Islet precursor cell (in vitro differentiated cells): ENCODE results near the gene HSD3B1.

Experiments
- DNase-seq: peaks from one replicate; pipeline ENCODE4 v3.0.0-alpha.2; 2018

The HSD3B1 gene

DNA sequence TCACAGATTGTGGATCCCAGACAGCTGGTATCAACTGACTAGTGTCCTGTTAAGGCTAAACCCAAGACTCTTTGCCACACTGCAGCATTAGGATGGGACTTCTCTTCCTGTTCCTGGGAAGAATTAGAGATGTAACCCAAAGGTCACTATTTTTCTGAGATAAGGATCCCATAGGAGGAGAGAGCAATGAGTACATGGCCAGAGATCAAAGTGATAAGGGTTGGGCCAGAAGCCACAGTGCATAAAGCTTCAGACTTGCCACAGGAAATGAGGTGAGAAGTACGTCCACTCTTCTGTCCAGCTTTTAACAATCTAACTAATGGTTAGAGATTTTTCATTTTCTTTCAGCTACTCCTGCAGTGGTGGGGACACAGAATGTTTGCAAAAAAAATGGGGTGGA lies at the start of gene HSD3B1:
Gene HSD3B1, plus strand, starts transcription at position 270 of the 400 bp plus-strand sequence. CDS start 267 bp downstream, outside the sequence.
- DNase-seq = no peak

DNA sequence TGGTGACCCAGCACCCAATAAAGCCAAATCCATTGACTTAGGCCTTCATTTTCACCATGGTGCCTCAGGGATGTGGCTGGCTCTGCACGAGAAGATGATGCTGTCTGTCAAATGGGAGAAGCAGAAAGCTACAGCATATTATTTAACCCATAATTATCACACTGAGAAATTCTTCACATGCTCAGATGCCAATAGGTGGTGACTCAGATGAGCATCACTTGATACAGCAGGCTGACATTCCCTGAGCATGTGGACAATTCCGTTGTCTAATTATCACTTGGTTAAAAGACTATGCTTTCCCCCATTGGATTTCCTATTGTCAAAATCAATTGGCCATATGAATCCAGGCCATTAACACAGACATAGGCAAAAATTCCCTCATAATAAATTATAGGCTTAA lies 44.0 kb upstream of the HSD3B1 start:
- no peak for DNase-seq

DNA sequence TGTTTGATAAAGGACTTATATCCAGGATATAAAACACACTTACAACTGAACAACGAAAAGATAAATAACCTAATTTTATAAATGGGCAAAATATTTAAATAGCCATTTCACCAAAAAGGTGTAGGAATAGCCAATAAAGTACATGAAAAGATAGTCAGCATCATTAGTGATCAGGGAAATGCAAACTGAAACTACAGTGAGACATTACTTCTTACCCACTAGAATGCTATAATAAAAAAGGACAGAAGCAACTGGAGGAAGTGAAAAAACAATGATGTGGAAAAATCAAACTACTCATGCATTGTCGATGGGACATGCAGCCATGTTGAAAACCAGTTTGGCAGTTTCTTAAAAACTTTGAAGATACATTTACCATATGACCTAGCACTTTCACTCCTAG lies 43.4 kb upstream of the HSD3B1 start:
- DNase-seq = no peak

DNA sequence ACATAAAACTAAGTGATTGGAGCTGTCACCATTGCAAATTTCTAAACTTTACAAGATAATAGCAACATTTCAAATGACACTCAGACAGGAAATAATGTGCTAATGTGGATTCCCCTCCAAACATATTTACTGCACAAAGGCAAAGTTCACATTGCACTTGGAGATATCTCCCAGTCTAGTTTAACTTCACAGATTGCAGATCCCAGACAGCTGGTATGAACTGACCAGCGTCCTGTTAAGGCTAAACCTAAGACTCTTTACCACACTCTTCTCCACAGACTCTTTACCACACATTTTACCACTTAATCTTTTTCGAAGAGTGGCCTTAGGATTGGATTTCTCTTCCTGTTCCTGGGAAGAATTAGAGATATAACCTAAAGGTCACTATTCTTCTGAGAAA lies 40.6 kb upstream of the HSD3B1 start:
- no peak for DNase-seq

DNA sequence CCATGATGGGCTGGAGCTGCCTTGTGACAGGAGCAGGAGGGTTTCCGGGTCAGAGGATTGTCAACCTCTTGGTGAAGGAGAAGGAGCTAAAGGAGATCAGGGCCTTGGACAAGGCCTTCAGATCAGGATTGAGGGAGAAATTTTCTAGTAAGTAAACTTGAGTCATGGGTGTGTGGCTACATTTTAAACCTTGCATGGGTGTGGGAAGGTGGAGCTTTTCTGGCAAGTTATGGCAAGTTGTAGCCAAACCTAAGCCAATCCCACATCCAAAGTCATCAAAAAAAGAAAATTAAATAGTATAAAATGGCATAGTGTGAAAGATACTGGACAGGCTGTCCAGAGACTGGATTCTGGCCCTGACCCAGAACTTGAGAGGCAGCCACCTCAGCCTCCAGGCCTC lies 39.8 kb upstream of the HSD3B1 start:
- DNase-seq = no peak

DNA sequence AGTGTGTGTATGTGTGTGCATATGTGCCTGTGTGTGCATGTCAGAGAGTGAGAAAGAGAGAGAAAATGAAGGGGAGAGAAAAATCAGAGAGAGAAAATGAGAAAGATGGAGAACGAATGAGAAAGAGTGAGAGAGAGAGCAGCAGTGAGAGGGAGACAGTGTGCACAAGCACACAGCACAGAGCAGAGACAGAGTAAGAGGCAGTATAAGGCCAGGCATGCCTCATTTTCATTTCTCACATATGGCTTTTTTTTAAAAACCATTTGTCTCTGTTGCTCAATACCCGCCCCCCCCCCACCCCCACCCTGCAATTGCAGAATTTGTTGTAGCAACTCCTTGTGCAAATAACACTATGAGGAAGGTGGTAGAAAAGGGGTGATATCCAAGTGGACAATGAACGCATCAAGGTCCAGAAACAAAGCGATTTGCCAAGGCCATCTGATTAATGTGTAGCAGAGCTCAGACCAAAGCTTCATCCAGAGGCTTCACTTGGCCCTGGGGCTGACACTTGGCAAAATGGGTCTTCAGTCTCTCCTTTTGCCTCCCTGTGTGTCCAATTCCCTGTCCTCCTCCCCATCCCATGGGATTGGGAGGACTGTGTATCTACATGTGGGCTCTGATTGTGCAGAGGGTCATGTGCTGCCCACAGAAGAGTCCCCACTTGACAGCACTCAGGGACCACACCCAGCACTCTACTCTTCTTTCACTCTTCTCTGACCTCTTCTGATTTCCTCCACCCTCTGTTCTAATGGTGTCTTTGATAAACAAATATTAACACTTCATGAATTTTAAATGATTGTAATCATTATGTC lies 38.9 kb upstream of the HSD3B1 start:
- no peak for DNase-seq

DNA sequence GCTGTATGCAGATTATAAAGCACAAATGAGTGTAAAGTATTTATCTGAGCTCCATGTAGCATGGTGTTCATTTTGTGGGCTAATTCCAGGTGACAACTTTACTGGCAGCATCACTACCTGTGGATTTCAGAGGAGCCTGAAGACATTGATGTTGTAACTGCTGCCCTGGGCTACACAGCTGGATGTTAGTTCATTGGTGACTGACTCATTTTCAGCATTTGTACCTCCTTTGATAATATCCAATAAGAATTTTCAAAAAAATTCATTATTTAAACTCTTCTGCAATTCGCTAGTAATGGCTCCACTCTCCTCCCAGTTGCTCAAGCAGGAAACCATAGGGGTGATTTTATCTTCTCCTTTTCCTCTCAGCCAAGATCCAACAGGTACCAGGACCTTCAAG lies 37.3 kb upstream of the HSD3B1 start:
- DNase-seq = no peak

DNA sequence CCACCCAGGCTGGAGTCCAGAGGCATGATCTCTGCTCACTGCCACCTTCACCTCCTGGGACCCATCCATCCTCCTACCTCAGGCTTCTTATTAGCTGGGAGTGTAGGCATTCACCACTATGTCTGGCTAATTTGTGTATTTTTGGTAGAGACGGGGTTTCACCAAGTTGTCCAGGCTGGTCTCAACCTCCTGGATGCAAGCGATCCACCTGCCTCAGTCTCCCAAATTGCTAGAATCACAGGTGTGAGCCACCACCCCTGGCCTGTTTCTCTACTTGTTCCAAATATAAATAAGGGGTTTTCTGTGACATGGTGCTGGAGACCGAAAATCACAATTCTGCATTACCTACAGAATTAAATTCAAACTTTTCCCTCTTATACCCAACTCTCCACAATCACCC lies 36.6 kb upstream of the HSD3B1 start:
- no peak for DNase-seq

DNA sequence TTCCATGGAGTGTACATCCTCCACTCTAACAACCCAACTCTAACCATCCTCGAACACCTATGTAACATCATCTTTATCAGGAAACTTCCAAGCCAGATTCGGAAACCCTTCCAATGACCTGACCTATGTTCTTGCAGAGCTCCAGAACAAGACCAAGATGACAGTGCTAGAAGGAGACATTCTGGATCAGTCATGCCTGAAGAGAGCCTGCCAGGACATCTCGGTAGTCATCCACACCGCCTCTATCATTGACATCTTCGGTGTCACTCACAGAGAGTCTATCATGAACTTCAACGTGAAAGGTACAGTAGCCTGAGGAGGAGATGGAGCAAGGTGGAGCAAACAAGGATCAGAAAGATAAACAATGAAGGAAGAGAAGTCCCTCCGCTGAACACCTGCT lies 36.1 kb upstream of the HSD3B1 start:
- no peak for DNase-seq

DNA sequence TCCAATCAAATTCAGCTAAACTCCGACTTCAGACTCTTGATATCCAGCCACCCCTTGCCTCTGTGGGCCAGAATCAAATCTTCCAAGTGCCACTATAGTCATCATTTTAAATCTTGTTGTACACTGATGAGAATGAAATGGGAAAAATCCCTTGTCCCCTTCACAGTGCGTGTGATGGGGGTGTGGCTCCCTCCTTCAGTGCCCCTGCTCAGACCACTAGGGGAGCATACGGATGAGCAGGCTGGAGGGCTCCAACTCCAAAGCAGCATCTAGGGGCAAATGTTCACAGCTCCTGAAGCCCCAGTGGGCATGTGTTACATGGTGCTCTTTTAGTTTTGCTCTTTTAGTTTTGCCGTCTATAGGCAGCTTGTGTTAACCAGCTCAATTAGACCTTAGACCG lies 35.4 kb upstream of the HSD3B1 start:
- no peak for DNase-seq

DNA sequence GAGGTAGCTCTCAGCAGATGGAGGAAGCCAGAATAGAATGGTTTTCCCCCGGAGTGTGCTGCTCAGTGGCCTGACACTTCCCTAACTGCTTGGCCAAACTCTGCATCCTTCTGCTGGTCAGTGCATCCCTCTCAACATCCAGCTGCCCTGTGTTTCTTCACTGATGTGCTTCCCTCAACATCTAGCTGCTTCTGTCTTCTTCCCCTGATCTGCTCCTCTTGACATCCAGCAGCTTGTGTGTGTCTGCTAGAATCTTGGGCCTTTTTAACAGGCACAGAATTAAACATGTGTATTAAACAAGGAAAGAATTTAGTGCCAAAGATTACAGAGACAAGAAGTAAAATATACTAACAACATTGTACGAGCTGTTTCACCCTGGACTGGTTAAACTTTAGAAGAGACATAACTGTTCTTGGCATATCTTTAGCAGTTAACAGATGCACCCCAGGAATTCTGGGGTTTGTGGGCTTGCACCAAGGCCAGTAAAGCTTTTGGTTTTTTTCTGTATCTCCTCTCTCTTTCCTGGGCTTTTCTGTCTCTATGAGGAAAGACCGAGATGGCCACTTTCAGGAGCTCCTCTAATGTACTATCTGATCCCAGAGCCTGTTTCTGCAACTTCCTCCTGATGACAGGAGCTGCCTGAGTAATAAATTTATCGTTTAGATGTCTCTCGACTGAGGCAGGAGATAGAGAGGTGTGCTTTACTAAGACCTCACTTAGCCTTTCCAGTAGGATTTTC lies 34.8 kb upstream of the HSD3B1 start:
- no peak for DNase-seq

DNA sequence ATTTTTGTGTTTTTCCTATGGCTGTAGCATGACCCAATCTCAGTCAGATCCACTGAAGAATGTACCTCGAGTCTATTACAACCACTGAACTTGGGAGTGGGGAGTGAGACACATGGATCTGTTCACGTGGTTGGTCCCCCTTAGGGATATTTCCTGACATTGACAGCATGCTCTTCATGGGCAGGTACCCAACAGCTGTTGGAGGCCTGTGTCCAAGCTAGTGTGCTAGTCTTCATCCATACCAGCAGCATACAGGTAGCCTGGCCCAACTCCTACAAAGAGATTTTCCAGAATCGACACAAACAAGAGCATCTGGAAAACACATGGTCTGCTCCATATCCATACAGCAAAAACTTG lies 34.2 kb upstream of the HSD3B1 start:
- DNase-seq = no peak

DNA sequence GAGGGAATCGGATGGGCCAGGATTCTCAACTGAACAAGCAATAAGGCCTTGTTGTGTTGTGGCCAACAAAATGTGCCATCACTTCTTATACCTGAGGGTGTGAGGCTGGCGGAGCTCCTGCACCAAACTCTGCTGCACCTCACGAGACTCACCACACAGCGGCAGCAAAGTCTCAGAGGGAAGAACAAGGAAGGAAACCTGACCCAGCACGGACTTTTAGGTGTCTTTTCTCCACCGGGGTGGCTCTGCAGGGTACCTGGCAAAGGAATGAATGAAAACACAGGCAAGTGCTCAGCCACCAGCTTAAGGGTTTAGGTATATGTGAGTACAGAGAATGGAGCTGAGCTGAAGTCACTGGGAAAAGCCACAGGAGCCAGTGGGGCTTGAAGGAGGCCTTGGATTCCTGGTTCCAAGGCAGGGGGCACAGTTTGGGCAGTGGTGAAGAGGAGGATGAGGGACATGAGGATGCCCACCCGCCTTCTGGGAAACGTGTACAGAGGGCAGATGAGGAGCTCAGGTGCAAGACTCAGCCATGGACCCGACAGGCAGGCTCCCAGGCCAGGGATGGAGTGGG lies 31.1 kb upstream of the HSD3B1 start:
- peak; percentile 89 for DNase-seq

DNA sequence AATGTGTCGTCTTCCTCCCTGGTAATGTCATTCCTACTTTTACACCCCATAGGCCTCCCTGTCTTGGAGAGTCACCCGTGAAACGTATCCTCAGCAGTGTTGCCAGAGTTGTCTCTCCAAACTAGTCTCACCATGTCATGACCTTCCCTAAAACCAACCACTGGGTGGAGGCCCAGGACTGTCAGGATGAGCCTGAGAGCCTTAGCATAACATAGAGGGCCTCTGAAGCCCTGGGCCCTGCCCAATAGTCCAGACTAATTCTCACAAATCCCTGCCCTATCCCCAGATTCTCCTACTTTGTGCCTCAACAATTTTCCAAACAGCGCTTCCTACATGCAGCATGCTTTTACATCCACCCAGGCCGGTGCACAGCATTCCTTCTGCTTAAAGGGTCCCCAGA lies 29.3 kb upstream of the HSD3B1 start:
- no peak for DNase-seq

DNA sequence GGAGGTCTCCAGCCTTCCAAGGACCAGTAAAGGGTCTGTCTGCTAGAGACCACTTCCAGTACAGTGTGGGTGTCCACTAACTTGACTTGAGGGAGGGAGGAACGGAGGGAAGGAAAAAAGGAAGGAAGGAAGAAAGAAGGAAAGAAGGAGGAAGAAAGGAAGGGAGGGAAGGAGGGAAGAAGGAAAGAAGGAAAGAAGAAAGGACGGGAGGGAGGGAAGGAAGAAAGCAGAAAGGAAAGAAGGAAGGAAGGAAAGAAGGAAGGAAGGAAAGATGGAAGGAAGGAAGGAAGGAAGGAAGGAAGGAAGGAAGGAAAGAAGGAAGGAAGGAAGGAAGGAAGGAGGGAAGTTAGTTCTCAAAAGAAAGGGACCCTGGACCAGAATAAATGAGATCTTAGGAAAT lies 26.8 kb upstream of the HSD3B1 start:
- DNase-seq = no peak

DNA sequence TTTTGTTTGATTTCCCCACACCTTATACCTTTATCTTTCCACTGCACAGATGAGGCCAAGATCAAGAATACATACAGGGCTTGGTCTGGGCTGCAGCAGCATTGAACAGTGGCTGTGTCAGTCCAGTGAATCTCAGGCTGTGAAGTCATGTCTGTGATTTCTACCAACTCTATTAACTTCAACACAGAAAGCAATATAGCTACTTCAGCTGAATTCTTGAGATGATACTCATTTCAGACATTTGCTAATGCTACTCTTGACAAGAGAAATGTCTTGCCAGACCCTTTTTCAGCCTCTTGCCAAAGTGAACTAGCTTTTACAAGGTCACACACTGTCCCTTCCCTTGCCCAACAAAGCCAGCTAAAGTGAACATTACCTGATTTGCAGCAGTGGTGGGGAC lies 25.1 kb upstream of the HSD3B1 start:
- DNase-seq = no peak

DNA sequence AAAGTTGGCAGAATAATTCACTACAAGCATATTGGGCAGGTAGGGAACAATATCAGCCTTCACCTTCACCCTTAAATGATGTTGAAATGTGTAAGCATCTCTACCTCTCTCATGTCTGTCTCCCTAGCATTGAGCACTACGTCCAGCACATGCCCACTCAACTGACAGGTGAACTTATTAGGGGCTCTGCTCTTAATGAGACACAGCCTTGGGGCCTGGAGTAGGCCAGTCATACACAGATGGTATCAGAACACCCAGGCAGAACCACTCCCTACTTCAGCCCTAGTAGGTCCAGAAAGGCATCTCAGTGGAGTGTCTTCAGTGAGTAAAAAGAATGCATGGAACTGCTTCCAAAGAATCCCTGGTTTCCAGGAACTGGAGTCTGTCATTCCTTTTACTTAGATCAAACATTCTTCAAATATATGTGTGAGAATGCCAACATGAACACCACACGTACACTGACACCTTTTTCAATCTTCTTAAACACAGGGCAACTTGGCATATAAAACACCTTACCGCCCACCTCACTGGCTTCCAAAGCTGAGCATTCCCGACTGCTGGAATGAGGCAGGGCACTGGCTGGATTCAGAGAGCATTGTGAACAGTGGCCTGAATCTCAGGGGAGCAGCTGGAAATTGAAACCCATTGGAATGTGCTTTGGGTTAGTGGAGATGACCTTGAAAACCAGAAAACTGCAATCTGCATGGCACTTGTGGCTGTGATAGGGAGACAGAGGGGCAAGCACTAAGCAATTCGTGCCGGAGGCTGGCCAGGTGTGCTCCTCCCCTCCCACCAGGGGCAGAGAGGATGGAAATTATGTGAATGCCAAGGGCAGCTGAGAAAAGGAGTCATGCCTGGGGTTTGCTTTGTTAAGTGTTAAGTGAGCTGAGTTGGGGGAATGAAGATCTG lies 24.2 kb upstream of the HSD3B1 start:
- peak; percentile 63 for DNase-seq

DNA sequence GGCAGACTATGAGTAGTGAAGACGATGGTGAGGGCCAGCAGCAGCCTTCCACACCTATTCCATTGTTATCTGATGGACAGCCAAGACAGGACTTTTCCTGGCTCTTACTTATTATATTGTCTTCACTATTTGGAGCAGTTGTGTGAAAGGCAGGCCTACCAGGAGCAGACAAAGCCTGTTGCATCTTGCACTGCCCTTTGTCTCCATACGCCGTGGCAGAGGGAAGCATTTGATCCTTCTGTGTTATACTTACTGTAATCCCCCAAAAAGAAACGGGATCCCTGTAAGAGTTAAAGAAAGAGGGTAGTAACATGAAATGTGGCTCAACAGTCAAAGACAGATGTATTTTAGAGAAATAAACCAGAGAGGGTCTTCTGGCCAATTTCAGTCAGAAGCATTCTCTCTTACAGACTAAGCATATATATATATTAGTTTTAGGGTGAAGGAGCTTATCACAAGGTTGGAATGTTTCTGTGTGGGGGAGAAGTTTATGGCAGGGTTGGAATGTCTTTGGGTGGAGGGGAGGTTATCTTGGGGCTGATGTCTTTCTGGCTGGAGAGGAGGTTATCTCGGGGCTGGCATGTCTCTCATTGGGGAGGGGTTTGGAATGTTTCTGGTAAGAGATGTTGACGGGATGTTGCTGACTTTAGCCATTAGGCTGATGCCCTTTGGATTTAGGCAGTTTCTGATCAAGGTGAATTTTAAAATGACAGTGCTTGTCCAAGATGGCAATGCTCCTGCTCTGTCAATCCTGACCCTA lies 23.4 kb upstream of the HSD3B1 start:
- peak; percentile 60 for DNase-seq

DNA sequence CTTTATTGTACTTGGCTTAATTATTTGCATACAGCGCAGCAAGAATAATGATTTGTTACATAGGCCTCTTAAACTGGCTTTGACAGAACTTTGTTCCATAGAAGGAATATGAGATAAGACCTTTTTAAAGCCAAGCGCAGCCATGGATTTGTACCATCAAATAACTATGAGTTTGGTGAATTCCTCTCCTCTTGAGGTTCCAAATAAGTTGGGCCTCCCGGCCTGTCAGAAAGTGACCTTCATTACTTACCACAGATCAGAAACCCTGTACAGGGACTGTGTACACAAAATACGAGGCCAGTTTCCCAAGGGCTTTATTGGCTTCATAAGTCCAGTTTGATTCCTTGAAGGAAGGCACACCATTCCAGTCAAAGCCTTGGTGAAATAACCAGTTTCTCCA lies 21.8 kb upstream of the HSD3B1 start:
- DNase-seq = no peak

DNA sequence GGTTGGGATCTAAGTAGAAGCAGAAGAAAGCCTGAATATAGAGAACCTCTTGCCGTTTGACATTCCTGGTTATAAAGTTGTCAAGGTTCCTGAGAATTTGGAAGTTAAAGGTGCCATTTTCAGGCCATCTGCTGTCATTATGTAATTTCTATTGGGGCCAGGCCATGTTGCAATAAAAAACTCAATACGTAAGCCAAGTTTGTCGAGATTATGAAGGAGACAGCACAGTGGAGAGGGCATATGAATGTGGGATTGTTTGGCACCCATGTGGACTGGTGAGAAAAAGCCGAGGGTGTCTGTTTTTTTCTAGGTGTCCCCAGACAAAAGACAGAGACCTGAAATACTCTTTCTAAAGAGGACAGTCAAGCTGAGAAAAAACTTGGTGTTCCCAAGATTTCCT lies 18.8 kb upstream of the HSD3B1 start:
- no peak for DNase-seq

DNA sequence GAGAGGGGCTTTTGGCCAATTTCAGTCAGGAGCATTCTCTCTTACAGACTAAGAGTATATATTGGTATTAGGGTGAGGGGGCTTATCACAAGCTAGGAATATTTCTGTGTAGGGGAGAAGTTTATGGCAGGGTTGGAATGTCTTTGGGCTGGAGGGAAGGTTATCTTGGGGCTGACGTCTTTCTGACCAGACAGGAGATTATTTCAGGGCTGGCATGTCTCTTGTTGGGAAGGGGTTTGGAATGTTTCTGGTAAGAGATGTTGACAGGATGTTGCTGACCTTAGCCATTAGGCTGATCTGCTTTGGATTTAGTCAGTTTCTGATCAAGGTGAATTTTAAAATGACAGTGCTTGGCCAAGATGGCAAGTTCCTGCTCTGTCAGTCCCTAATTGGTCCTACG lies 17.8 kb upstream of the HSD3B1 start:
- no peak for DNase-seq

DNA sequence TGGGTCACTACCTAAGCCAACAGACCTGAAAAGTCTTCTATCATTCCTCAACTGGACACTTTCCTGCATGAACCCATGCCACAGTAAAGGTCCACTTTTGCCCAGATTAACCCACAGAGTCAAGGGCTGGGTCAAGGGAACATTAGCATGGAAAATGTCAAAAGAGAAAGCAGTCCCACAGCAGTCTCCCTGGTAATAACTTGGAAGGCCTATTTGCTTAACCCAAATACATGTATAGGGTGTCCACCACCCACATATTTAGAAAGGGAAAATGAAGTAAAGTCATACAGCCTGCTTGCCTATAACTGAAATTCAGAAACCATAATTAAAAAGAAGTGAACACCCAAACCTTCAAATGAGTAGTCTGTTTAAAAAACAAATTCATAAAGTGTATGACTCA lies 16.1 kb upstream of the HSD3B1 start:
- DNase-seq = no peak
